Erythroblast (primary cell): ENCODE data around the gene MALT1.
"Not testable (repeated sequence)": the region's sequence is repeated elsewhere in the genome, so short reads cannot be mapped to it uniquely, and the experiment has no call there.

Experiments
- GATA1 ChIP-seq: IDR thresholded peaks from 2 replicates; pipeline ENCODE4 v1.6.1; 2011; ENCODE audit warnings: low read depth, mild to moderate bottlenecking, control low read depth, low read length, moderate library complexity
- POLR2A ChIP-seq: IDR thresholded peaks from 2 replicates; pipeline ENCODE4 v1.6.1; 2011; ENCODE audit warnings: mild to moderate bottlenecking, low read length

- not testable (repeated sequence) for TF ChIP-seq POLR2A, GATA1
These were observed 20.4 kb upstream of the MALT1 start for GRCh38 chr18:58650830-58651229.
